GM23338 (cell line): ENCODE results near the gene ZNF526.
"Not testable (repeated sequence)": the region's sequence is repeated elsewhere in the genome, so short reads cannot be mapped to it uniquely, and the experiment has no call there.

Source experiments
- CREB1 ChIP-seq: fragments of 250-450 bp; sonication (Bioruptor Pico); IDR thresholded peaks from 2 replicates; pipeline ENCODE4 v1.5.0; 2020; ENCODE audit warnings: low read depth, mild to moderate bottlenecking, moderate library complexity
- EZH2phosphoT487 ChIP-seq: fragments of 200-600 bp; sonication (generic); IDR thresholded peaks from one replicate; pipeline ENCODE4 v1.8.1; 2018; ENCODE audit warnings: antibody characterized with exemption; ENCODE audit not compliant: unreplicated experiment
- NANOG ChIP-seq: IDR thresholded peaks from 2 replicates; pipeline ENCODE4 v1.6.1; 2016; ENCODE audit warnings: antibody characterized with exemption, borderline replicate concordance
- POLR2AphosphoS5 ChIP-seq: IDR thresholded peaks from 2 replicates; pipeline ENCODE4 v1.6.1; 2016; ENCODE audit warnings: antibody characterized with exemption, low read depth
- REST ChIP-seq: IDR thresholded peaks from one replicate; pipeline ENCODE4 v1.6.1; 2018; ENCODE audit warnings: antibody characterized with exemption; ENCODE audit not compliant: unreplicated experiment
- STAT1 ChIP-seq: IDR thresholded peaks from one replicate; pipeline ENCODE4 v1.6.1; 2016; ENCODE audit warnings: antibody characterized with exemption; ENCODE audit not compliant: unreplicated experiment
- ZNF331 ChIP-seq: fragments of 250-450 bp; sonication (Bioruptor Pico); IDR thresholded peaks from 2 replicates; pipeline ENCODE4 v1.5.0; 2020; ENCODE audit warnings: low read depth, mild to moderate bottlenecking, moderate library complexity
- TF ChIP-seq, protein P1 (sequence below), 2 experiments: fragments of 200-600 bp in 1 of 2; sonication (generic) in 1 of 2; conservative IDR thresholded peaks; 2 replicates each; pipeline versions ENCODE4 v1.5.1 to v1.6.1; 2016 to 2017; ENCODE audit warnings: antibody characterized with exemption in 2 of 2, low read depth in 2 of 2, mild to moderate bottlenecking in 2 of 2, moderate library complexity in 1 of 2

- TF ChIP-seq, protein P1, sequence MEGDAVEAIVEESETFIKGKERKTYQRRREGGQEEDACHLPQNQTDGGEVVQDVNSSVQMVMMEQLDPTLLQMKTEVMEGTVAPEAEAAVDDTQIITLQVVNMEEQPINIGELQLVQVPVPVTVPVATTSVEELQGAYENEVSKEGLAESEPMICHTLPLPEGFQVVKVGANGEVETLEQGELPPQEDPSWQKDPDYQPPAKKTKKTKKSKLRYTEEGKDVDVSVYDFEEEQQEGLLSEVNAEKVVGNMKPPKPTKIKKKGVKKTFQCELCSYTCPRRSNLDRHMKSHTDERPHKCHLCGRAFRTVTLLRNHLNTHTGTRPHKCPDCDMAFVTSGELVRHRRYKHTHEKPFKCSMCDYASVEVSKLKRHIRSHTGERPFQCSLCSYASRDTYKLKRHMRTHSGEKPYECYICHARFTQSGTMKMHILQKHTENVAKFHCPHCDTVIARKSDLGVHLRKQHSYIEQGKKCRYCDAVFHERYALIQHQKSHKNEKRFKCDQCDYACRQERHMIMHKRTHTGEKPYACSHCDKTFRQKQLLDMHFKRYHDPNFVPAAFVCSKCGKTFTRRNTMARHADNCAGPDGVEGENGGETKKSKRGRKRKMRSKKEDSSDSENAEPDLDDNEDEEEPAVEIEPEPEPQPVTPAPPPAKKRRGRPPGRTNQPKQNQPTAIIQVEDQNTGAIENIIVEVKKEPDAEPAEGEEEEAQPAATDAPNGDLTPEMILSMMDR (conservative IDR thresholded peaks at IDR 0.05; ENCODE audit: low read depth in 2 of 2) = not testable (repeated sequence)
- TF ChIP-seq POLR2AphosphoS5; STAT1; EZH2phosphoT487; REST; ZNF331; CREB1 (CRISPR knock-in tag); NANOG: not testable (repeated sequence)
These were observed 37.7 kb downstream of the ZNF526 start for GRCh38 chr19:42257842-42258241.
